H54 (cell line): ENCODE data around the gene MCUR1.
A peak's percentile ranks its signal among the peaks of the same experiment; 100 is the strongest.
"Not testable (repeated sequence)": the region's sequence is repeated elsewhere in the genome, so short reads cannot be mapped to it uniquely, and the experiment has no call there.

Experiments used
- DNase-seq: peaks from one replicate; pipeline ENCODE4 v3.0.0; 2011; ENCODE audit warnings: low spot score, mixed read lengths; ENCODE audit not compliant: insufficient read length
- FAIRE-seq: peaks from 3 replicates; lab custom pipeline; 2011; peaks lifted over from hg19 to GRCh38; lab: Jason Lieb, UNC
- POLR2A ChIP-seq: IDR thresholded peaks from 2 replicates; pipeline ENCODE4 v1.6.1; 2011; ENCODE audit warnings: low read depth, mild to moderate bottlenecking, low read length

Gene MCUR1

GRCh38 chr6:13841936-13842335 lies 27.6 kb upstream of the MCUR1 start:
- FAIRE-seq, result no peak
- no peak for TF ChIP-seq POLR2A
- no peak for DNase-seq

GRCh38 chr6:13838616-13839015 lies 24.3 kb upstream of the MCUR1 start:
- DNase-seq, result no peak
- TF ChIP-seq POLR2A, result no peak
- no peak for FAIRE-seq

DNA sequence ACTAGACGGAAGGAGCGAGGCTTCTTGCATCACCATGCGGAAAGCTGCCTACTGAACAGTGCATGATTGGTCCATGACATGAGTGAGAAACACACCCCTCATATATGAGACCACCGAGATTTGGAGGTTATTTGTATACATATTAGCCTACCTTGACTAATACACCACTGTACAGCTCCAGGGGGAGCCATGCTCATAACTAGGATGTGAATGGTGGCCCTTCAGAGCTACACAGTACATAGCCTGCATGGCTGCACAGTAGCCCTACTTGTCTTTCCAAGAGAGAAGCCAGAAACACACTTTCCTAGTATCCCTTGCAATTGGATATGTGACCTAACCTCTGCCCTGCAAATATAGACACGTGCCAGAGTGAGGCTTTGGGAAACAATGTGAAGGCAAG lies 21.8 kb upstream of the MCUR1 start:
- DNase-seq (no peak), FAIRE-seq (no peak)
- TF ChIP-seq POLR2A, result no peak

DNA sequence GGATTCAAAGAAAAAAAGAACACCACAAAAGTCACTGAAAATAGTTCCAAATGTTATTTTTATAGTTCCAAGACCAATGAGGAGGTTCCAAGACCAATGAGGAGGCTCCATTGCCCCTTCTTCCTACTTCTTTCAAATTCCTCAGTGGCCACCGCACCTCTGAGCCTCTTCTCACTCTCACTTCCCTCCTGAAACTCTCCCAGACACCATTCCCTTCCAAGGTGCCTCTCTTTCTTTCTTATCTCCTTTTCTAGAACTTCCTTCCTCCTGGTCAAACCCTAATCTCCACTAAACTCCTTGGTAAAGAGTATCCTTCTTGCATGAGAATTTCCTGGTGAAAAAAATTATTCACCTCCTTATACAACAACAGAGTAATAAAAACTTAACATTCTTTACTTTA lies 20.4 kb upstream of the MCUR1 start:
- TF ChIP-seq POLR2A, result no peak
- DNase-seq (no peak), FAIRE-seq (no peak)

DNA sequence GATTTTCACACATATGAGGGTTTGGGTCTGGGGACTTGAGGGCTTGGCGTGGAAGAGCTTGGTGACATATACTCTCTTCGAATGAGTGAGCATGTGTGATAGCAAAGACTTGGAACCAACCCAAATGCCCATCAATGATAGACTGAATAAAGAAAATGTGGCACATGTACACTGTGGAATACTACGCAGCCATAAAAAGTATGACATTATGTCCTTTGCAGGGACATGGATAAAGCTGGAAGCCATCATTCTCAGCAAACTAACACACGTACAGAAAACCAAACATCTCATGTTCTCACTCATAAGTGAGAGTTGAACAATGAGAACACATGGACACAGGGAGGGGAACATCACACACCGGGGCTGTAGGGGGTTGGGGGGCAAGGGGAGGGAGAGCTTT lies 19.7 kb upstream of the MCUR1 start:
- not testable (repeated sequence) for FAIRE-seq, DNase-seq

- no peak for FAIRE-seq
- no peak for DNase-seq
- TF ChIP-seq POLR2A, result no peak
Observed at GRCh38 chr6:13832778-13833177, 18.4 kb upstream of the MCUR1 start.

- TF ChIP-seq POLR2A, result no peak
- FAIRE-seq (no peak), DNase-seq (no peak)
Observed at GRCh38 chr6:13831615-13832014, 17.3 kb upstream of the MCUR1 start.

DNA sequence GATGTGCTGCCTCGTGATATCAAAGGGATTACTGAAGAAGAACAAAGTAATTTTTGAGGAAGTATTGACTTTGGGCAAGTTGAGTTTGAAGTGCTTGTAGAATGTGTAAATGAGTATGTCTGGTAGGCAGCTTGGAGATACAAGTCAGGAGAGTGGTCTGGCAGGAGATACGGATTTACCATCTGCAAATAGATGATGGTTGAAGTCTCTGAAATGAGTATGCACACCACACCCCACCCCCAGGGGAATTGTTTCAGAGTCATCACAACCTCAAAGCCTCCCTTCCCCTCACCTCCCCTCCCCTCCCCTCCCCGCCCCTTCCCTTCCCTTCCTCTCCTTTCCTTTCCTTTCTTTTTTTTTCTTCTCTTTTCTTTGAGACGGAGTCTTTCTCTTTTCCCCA lies 16.4 kb upstream of the MCUR1 start:
- TF ChIP-seq POLR2A, result no peak
- no peak for DNase-seq
- no peak for FAIRE-seq

DNA sequence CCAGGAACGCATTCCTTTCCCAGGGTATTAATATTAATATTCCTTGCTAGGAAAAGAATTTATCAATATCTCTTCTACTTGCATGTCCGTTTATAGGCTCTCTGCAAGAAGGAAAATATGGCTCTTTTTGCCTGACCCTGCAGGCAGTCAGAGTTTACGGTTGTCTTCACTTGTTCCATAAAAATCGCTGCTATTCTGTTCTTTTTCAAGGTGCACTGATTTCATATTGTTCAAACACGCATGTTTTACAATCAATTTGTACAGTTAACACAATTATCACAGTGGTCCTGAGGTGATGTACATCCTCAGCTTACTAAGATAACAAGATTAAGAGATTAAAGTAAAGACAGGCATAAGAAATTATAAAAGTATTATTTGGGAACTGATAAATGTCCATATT lies 15.1 kb upstream of the MCUR1 start:
- not testable (repeated sequence) for DNase-seq, FAIRE-seq

GRCh38 chr6:13828656-13829301 lies 14.4 kb upstream of the MCUR1 start:
- FAIRE-seq, DNase-seq: not testable (repeated sequence)

DNA sequence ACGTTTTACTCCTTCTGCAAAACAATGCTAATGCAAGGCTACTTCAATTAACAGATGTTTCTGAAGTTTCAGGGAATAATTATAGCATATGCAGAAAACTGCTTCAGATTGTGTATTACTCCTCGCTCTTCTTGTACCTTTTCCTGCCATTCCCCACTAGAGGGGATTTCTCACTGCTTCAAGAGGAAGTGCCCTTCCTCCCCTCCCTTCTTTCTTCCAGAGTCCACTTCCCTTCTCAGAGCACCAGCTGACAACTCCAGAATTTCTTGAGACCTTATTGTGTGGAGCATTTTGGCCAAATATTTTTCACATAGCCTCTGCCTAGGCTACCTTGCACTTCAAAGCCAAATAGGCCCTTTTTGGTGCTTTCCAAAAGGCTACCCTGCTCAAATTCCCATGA lies 12.7 kb upstream of the MCUR1 start:
- DNase-seq (no peak), FAIRE-seq (no peak)
- no peak for TF ChIP-seq POLR2A

GRCh38 chr6:13825871-13826270 lies 11.5 kb upstream of the MCUR1 start:
- no peak for TF ChIP-seq POLR2A
- FAIRE-seq (no peak), DNase-seq (no peak)

GRCh38 chr6:13818341-13818740 lies 4.0 kb upstream of the MCUR1 start:
- no peak for FAIRE-seq
- DNase-seq, result no peak

DNA sequence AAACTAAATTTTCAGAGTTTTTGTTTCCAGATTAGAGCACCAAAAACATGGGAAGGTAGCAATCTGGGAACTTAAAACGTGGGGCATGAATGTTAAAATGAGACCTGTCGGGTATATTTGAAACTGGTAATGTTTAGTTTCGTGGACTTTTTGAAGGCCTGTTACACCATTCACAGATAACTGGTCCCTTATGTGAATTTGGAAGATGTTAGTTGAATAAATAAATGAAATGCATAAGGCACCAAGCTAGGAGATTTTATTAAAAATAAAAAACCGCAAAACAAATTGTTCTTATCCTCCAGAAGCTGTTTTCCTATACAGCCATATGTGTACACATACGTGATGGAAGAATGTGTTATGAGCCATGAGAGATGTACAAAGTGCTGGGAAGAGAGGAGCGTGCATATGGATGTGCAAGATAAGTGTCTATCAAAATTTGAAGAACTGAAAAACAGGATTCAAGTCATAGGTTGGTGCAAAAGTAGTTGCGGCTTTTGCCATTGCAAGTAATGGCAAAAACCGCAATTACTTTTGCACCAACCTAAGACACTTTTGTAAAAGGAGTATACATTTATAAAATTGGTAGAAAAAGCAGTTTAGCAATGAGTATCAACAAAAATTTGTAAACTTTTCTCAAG lies 700 bp upstream of the MCUR1 start:
- DNase-seq, result no peak
- no peak for FAIRE-seq
- TF ChIP-seq POLR2A, result no peak

More at GRCh38 chr6:13818341-13818740, 4.0 kb upstream of the MCUR1 start:
- TF ChIP-seq POLR2A, result no peak

DNA sequence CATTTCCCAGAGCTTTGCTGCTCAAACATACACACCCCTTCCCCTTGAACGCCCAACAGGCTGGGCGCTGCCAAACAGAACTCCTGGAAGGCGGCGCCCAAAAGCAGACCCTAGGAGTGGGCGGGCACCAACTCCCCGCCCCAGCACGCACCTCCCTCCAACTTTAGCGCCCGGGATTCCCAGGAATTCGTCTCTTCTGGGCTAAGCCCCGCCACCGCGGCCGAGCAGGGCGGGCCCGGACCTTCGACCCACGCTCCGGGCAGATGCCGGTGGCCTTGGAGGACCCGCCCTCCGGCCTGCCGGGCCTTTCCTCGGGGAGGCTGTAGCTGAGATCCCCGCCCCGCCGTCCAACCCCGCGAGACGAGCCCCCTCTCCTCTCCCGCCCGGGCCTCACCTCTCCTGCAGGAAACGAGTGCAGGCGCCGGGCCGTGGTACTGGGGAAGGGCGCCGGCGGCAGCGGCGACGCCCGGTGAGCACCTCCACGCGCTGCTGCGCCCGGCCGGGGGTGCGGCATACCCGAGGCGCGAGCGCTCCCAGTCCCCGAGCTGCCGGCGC lies 659 bp downstream of the MCUR1 start:
- DNase-seq (peak; percentile 81), FAIRE-seq (peak; percentile 15)
- TF ChIP-seq POLR2A, result no peak
